HG02642 (cell line): ENCODE measurements around the gene MRM3.
"Not testable (repeated sequence)": the region's sequence is repeated elsewhere in the genome, so short reads cannot be mapped to it uniquely, and the experiment has no call there.

Experiments
- ATAC-seq: cut with Tn5 transposase; IDR thresholded peaks from one replicate; pipeline ENCODE4 v1.9.1; 2021; ENCODE audit warnings: mild to moderate bottlenecking; ENCODE audit not compliant: unreplicated experiment, poor library complexity

The MRM3 gene

GRCh38 chr17:819251-819650 lies 37.1 kb downstream of the MRM3 start:
- ATAC-seq: no peak

DNA sequence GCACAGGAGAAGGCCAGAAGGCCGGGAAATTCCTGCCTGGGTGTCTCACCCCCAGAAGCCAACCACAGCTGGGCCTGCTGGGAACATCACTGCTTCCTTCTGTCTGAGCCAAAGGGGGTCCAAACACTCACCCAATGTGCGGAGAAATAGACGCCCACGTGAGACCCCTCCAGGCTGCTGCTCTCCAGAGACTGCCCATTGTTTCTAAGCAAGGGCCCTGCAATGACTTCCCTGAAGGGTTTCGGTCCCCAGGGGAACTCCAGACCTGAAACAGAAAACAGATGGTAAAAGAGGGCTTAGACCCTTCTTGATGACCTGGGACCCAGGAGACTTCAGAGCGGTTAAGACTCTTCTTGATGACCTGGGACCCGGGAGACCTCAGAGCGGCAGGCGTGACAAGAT lies 41.3 kb downstream of the MRM3 start:
- ATAC-seq: no peak

- no peak for ATAC-seq
These were observed 42.2 kb downstream of the MRM3 start for GRCh38 chr17:824378-824777.

DNA sequence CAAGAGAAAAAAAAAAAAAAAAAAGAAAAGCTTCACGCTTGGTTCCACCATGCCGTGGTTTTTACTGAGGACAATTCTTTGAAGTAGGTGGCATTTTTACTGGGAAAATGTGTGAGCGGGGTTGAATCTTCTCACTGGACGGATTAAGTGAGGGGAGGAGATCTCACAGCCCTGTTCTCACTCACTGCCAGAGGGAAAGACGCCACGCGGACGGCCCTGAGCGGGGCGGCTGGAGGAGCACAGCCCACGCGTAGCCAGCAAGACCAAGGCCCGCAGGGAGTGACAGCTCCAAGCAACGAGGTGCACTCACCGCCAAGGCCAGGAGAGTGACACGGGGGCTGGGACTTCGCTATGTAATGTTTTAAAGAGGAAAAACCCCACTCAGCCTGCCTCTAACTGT lies 43.1 kb downstream of the MRM3 start:
- ATAC-seq: no peak

- ATAC-seq: no peak
These were observed 44.6 kb downstream of the MRM3 start for GRCh38 chr17:826778-827177.

DNA sequence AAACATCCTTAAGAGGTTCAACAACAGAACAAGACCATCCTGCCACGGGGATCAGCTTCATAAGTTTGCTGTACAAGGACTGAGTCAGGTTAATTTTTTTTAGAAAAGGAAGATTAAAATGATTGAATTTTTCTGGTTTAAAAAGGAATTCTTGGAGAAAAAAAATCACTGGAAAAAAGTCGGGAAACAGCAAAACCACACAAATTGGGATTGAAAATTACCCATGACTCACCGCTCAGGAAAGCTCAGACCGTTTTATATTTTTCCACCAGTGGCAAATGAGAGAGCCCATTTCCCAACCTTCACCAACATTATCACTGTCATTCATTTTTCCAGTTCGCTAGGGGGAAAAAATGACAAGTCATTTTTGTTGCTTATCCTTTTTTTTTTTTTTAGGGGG lies 46.6 kb downstream of the MRM3 start:
- ATAC-seq: no peak

DNA sequence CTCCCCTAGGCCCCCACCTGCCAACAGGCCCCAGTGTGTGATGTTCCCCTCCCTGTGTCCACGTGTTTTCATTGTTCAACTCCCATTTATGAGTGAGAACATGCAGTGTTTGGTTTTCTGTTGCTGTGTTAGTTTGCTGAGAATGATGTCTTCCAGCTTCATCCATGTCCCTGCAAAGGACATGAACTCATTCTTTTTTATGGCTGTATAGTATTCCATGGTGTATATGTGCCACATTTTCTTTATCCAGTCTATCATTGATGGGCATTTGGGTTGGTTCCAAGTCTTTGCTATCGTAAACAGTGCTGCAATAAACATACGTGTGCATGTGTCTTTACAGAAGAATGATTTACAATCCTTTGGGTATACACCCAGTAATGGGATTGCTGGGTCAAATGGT lies 47.5 kb downstream of the MRM3 start:
- not testable (repeated sequence) for ATAC-seq

DNA sequence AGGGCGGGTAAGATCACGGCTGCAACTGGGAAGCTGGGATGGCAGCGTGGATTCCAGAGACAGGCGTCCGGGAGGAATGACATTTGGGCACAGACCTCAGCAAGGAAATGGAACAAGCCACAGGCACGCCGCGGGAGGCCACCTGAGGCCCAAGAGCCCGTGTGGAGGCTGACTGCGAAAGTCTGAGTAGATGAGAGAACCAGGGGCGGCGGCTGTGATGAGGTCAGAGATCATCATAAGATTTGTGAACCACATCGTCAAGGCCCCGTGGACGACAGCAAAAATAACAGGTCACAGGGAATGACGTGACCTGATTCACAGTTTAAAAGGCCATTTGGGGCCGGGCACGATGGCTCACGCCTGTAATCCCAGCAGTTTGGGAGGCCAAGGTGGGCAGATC lies 48.2 kb downstream of the MRM3 start:
- no peak for ATAC-seq

DNA sequence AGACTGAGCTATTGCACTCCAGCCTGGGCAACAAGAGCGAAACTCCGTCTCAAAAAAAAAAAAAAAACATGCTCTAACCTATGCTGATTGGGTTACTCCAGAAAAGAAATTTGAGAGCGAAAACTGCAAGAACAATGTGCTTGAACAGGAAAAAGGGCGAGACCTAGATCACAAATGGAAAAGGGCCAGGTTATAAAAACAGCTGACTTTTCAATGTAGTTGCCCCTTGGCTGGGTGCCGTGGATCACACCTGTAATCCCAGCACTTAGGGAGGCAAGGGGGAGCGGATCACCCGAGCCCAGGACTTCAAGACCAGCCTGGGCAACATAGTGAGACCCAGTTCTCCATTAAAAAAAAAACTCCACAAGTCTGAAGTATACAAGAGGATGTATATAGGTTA lies 48.8 kb downstream of the MRM3 start:
- no peak for ATAC-seq

- no peak for ATAC-seq
These were observed 52.0 kb downstream of the MRM3 start for GRCh38 chr17:834136-834535.

DNA sequence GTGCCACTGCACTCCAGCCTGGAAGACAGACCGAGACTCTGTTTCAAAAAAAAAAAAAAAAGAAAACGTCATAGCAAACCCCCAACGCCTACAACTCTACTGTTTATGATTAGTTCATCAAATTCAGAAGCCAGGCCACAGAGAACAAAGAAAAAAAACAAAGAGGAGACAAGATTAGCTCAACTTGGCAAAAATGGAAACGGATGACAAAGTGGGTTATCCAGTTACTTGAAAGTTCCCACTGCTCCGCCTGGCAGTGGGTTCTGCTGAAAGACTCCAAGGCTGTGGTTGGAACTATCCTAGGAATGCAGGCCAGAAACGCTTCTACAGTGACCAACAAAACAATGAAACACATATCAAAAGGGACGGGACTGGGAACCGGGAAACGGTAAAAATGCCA lies 53.1 kb downstream of the MRM3 start:
- ATAC-seq: no peak

- not testable (repeated sequence) for ATAC-seq
These were observed 53.6 kb downstream of the MRM3 start for GRCh38 chr17:835721-836120.

DNA sequence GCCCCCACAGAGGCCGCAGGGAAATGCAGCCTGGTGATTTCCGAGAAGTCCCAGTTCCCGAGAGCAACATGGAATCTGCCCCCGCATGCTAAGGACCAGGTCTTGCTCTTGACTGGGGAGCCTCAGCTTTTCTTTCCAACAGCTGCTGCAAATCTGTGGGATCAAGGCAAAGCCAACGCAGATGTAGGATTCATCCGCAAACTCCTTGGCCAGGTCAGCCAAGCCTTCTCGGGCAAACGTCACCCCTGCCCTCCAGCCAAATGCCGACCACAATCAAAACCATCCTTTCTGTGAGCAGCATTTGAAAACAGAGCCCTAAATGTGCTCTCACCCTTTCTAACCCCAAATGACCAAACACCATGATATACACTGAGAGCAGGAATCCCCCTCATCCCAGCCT lies 54.0 kb downstream of the MRM3 start:
- no peak for ATAC-seq

DNA sequence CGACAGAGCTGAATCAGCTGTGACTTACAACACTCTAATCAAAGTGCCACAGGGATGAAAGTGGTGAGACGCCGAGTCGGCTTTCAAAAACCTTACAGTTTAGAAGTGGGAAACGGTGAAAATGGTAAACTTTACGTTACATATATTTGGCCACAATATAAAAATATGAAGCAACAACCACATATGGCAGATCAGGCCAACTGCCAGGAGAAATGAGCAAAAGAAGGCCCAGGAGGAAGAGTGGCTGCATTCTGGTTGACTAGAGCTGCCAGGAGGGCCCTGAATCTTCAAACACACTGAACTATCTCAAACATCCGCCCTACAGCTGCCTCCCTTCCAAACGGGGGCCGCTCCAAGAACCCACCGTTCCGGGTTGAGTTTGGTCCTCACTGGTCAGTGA lies 56.3 kb downstream of the MRM3 start:
- ATAC-seq: no peak

- no peak for ATAC-seq
These were observed 59.2 kb downstream of the MRM3 start for GRCh38 chr17:841313-841712.
